Activated T-cell treated with anti-CD3 and anti-CD28 coated beads for 48 hours (primary cell): ENCODE data around the gene RPH3AL.
"Not testable (repeated sequence)": the region's sequence is repeated elsewhere in the genome, so short reads cannot be mapped to it uniquely, and the experiment has no call there.

Experiments used
- DNase-seq: peaks from one replicate; pipeline ENCODE4 v3.0.0-alpha.2; 2020; ENCODE audit warnings: low read depth

Gene RPH3AL

DNA sequence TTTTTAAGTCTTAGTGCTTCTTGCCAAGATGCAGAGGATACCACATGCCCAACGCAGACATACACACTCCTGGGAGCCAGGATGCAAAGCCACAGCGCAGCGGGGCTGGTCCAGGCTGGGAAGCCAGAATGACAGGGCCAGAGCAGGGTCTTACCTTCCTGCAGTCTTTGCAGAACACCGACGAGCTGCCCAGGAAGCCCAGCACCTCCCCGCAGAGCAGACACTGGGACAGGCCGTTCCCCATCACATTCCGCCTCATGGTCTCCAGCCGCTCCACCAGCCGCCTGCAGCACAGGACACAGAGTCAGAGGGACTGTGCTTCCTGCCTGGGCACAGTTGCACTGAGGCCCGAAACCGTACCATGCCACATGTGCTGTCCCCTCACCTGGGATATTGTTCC, 33.3 kb downstream of the RPH3AL start:
- no peak for DNase-seq

DNA sequence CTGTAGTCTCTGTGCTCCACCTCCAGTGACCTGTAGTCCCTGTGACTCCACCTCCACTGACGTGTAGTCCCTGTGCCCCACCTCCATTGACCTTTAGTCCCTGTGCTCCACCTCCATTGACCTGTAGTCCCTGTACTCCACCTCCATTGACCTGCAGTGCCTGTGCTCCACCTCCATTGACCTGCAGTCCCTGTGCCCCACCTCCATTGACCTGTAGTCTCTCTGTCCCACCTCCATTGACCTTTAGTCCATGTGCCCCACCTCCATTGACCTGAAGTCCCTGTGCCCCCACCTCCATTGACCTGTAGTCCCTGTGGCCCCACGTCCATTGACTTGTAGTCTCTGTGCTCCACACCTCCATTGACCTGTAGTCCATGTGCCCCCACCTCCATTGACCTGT, 35.5 kb downstream of the RPH3AL start:
- DNase-seq, result not testable (repeated sequence)

DNA sequence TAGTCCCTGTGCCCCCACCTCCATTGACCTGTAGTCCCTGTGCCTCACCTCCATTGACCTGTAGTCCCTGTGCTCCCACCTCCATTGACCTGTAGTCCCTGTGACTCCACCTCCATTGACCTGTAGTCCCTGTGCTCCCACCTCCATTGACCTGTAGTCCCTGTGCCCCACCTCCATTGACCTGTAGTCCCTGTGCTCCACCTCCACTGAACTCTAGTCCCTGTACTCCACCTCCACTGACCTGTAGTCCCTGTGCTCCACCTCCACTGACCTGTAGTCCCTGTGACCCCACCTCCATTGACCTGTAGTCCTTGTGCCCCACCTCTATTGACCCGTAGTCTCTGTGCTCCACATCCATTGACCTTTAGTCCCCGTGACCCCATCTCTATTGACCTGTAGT, 37.2 kb downstream of the RPH3AL start:
- DNase-seq, result not testable (repeated sequence)

DNA sequence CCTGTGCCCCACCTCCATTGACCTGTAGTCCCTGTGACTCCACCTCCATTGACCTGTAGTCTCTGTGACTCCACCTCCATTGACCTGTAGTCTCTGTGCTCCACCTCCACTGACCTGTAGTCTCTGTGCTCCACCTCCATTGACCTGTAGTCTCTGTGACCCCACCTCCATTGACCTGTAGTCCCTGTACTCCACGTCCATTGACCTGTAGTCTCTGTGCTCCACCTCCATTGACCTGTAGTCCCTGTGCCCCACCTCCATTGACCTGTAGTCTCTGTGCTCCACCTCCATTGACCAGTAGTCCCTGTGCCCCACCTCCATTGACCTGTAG, 38.0 kb downstream of the RPH3AL start:
- DNase-seq, result not testable (repeated sequence)

DNA sequence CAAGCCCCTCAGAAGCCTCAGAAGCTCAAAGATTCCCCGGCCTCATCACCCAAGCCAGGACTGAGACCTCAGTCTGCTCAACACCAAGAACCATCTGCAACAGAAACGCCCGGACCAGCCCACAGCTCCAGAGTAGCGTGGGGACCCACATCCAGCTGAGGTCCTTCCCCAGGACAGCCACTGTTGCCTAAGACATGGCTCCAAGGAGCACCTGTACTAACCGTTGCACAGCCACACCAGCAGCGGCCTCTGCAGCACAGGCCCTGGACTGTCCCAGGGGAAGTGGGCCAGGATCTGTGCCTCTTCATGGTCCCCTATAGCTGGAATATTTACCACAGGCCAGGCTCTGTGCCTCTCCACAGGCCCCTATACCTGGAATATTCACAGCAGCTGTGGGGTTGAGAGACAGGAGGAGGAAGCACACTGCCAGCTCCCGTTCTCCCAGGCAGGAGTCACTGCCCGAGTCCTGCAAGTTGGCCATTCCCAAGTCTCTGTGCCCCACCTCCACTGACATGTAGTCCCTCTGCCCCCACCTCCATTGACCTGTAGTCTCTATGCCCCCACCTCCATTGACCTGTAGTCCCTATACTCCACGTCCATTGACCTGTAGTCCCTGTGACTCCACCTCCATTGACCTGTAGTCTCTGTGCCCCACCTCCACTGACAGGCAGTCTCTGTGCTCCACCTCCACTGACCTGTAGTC, 38.5 kb downstream of the RPH3AL start:
- DNase-seq, result no peak

DNA sequence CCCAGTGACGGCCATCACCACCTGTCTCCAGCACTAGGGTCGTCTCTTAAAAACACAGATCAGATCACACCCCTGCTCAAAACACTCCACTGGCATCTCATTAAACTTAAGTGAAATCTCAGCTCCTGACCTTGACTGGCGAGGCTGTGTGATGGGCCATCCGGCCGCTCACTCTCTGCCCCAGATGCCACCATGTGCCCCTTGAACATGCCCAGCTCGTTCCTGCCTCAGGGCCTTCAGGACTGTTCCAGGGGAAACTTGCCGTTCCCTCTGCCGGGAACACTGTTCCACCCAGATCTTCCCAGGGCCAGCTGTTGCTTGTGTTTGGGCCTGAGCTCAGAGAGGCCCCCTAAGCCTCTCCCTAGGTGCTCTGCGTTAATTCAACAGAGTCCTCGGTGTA, 39.4 kb downstream of the RPH3AL start:
- DNase-seq, result no peak

DNA sequence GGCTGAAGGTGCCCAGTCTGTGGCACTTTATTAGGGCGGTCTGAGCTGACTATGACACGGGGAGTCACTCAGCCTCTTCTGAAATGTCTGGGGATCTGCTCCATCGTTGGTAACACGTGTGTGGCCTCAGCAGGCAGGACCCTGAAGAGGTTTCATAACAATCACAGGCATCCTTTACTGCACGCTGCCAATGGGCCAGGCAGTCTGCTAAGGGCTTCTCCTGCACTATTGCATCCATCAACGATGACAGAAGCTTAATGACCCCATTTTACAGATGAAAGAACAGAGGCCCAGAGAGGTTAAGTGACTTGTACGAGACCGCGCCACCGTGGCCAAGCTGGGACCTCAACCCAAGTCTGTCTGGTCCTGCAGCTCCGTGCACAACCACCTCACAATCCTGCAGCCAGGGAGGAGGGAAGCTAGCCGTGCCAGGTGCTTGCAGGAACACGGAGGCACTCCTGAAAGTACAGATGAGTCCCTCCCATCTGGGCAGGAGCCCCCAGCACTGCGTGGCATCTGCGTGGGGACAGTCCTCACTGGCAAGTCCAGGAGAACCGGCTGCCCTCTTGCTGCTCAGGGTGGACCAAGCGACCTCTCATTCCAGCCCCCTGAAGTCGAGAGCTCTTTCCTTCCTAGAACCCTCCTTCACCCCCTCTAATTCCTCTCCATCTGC, 40.0 kb downstream of the RPH3AL start:
- DNase-seq, result no peak

DNA sequence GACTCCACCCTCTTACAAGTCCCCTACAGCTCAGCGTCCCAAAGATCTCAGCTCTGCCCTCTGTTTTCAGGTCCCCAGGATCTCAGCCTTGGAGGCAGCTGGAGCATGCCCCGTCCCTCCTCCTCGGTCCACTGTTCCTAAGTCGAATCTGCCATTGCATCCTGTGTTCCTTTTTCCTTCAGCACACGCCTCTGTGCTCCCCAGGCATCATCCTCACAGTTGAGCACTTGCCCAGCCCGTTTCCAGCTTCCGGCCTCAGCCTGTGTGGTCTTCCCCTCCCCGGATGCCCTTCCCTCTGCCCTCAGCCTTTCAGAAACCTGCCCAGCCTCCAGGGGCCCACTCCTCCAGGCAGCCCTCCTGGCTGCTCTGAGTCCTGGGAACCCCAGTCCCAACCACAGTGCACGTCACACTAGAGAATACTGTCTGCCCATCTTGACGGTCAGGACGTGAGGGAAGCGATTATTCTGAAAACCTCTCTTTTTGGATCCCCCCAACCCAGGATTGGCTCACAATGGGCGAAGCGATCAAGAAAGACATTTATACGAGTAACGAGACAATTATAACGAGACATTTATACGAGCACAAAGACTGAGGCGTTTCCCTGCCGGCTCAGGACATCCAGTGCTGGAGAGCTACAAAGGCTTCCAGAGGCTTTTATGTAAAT, 41.4 kb downstream of the RPH3AL start:
- DNase-seq, result no peak

DNA sequence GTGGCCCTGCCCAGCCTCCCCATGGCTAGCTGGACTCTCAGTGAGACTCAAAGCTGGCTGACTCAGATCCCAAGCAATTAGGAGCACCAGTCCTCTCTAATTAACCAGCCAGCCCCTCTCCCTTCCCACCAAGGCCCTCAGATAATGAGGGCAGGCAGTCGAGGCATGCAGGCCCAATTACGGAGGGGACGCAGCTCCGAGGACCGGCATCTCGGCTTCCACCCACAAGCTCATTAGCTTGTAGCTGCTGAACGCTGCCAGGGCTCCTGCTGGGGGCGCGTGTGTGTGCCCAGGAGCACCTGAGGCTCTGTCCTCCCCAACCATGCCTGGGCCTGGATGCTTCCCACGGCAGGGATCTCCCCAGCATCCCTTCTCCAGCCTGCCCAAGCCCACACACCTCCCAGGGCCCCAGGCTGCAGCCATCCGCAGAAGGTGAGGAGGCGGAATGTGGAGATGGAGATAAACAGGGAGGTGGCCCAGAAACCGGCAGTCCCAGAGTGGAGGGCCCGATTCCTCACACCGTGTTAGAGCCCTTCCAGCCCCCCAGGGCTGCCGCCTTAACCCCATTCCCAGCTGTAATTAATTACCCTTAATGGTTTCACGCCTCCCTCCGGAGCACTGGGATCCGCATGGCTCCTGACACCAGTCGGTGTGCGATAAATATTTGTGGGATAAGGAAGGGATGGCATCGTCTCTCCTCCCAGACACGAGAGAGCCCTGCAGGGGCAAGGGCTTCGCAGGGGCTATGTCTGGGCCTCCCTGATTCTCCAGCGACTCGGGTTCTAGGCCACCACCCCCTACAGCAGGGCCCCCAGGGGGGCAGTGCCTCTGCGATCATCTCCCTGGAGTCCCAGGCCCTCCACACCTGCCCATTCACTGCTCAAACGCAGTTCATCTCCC, 42.2 kb downstream of the RPH3AL start:
- DNase-seq, result no peak

DNA sequence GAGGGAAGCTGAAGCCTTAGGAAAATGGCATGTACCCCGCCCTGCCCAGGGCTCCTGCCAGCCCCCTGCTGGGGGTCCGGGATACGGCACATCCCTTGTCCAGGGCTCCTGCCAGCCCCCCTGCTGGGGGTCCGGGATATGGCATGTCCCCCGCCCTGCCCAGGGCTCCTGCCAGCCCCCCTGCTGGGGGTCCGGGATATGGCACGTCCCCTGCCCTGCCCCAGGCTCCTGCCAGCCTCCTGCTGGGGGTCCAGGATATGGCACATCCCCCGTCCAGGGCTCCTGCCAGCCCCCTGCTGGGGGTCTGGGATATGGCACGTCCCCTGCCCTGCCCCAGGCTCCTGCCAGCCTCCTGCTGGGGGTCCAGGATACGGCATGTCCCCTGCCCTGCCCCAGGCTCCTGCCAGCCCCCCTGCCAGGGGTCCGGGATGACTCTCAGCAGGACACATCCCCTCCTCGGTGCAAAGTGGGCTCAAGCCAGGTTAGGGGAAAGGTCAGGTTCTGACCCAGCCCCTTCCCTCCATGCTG, 43.2 kb downstream of the RPH3AL start:
- DNase-seq, result peak; percentile 20

DNA sequence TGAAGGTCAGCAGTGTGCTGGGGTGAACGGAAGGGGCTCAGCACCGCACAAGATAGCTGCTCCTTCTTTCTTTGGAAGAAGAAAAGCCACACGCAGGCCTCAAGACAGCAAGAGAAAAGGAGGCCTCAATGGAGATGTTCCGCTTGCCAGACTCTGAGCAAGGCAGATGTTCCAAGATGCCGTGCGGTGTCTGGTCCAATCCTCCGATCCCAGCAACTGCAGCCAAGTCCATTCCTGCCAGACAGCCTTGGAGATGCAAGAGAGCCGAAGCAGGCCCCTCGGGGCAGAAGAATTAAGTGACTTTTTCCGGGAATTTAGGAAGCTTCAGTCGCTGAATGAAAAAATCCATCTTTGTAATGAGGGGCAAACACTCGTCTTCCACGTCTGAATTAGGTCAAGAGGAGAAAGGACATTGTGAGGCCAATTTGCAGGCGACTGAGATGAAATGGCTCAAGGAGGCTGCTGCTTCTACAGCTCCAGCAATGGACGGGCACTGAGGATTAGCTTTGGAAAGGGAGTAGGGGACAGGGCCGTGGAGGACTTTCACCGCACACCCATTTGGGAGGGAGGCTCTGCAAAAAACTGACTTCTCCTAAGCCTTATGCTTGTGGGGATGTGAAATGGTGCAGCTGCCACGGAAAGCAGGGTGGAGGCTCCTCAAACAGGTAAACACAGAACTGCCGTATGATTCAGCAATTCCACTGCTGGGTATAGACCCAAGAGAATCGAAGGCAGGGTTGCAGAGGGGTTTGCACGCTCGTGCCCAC, 44.7 kb downstream of the RPH3AL start:
- no peak for DNase-seq

DNA sequence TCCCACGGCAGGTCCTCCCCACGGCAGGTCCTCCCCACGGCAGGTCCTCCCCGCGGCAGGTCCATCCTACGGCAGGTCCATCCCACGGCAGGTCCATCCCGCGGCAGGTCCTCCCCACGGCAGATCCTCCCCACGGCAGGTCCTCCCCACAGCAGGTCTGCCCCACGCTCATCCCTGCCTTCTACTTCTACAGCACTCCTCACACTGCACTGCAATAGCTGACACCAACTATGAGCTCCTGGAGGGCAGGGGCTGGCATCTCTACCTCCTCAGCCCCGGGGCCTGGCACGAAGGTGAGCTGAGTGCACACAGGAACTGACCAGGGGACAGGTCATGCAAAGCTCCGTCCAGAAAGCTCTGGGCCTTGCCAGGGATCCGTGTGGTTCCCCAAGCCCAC, 45.3 kb downstream of the RPH3AL start:
- DNase-seq, result no peak

DNA sequence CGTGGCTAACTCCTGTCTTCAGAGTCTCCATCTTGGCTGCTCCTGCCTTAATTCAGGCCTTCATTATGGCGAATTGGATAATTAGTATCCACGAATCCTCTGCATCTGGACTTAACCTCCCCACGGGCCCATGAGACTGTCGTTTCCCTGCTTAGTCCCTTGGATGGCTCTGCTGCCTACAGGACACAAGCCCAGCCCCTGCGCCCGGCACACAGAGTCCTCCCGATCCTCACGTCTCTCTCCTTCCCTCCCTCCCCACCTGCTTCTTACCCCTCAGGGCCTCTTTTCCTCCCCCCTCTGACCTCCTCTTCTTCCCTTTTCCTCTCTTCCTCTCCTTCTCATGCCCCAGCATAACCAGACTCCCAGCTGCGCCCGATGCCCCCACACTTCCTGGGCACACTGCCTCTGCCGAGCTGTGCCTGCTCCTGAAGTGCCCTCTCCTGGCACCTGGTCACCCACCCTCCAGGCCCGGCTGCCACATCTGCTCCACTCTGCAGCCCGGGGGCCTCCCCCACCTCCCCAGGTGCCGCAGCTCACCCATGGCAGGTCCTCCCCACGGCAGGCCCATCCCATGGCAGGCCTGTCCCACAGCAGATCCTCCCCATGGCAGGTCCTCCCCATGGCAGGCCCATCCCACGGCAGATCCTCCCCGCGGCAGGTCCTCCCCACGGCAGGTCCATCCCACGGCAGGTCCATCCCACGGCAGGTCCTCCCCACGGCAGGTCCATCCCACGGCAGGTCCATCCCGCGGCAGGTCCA, 45.9 kb downstream of the RPH3AL start:
- no peak for DNase-seq

DNA sequence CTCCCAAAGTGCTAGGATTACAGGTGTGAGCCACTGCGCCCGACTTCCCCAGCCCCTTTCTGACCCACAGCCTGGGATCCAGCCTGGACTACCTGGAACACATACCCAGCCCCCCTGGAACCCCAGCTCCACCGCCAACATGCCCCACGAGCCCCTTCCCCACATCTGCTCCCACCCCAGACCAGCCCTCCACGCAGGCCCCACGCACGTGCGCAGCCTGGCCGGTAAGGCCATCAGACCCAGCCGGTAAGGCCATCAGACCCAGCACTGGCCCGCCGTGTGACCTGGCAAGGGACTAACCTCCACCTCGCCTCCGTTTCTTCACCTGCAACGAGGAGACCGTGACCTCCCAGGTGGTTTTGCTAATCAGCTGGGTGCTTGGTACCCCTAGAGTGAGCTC, 46.5 kb downstream of the RPH3AL start:
- no peak for DNase-seq

DNA sequence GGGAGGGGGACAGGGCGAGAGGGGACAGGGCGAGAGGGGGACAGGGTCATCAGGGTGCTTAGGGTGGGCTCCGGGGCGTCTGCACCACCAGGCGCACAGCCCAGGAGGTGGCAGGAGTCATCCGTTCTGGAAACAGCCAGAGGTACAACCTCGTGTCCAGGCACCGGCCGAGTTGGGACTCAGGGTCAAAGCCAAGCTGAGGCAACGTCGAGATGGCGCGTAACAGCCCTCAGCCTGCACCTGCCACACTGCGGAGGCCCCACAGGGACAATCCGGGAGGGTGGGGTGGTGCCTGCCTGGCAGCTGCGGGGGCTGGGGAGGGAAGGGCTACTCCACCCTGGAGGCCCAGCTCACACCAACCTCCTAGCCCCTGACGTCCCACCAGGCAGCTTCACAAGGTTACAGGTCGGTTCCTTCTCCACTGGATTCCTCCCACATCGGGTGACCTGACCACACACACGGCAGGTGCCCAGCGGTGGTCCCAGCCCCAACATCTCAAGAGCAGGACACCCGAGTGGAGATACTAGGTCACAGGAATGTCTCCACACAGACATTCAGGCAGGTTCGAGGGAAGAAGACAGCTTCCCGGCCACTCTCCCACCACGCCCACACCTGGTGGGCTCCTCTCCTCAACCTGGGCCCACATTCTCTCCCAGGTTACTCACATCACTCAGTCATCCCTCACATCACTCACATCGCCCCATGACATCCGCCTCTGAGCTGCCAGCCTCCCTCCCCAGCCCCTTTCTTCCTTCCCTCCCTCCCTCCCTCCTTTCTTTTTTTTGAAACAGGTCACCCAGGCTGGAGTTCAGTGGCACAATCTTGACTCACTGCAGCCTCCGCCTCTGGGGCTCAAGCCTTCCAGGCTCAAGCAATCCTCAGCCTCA, 47.3 kb downstream of the RPH3AL start:
- DNase-seq, result no peak

DNA sequence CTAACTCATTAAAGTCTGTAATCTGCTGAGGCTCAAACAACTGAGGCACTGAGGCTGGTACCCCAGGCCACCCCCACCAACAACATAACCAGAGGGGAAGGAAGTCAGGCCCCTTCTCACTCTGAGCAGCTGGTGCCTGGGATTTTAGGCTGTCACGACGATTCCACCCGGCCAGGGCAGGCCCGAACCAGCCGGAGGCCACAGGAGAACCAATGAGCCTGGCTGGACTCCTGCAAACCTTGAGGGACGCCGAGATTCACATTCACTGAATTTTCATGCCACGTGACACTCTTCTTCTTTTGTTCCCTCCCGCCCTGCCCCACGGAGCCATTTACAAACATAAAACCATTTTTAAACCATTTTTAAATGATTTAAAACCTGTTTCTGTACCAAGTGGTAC, 48.1 kb downstream of the RPH3AL start:
- DNase-seq, result no peak

DNA sequence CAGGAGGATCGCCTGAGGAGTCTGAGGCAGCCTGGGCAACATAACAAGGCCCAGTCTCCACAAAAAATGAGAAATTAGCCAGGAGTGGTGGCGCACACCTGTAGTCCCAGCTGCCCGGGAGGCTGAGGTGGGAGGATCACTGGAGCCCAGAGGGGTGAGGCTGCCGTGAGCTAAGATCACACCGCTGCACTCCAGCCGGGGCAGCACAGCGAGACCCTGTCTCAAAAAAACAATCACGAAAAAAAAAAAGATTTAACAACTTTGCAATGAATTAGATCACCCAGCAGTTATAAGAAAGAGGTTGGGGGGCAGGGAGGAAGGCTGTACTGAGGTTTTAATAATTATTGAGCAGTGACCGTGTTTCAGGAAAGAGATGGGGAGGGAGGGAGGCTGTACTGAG, 49.4 kb downstream of the RPH3AL start:
- DNase-seq, result no peak

DNA sequence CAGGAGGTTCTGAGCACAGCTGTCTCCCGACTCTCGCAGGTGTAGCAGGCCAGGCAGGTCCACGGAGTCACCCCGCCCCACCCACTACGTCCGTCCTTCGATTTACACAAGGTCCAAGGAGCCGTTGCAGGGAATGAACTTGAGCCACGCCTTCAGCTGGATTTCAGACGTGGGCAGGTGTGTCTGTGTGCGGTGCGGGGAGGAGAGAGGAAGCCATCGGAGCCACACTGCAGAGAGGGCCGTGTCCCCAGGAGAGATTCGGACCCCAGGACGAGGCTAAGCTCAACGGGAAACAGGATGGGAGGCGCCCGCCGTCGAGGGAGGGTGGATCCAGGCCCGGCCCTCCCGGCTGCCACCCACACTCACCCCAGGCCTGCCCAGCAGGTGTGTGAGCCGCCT, 50.3 kb downstream of the RPH3AL start:
- no peak for DNase-seq

DNA sequence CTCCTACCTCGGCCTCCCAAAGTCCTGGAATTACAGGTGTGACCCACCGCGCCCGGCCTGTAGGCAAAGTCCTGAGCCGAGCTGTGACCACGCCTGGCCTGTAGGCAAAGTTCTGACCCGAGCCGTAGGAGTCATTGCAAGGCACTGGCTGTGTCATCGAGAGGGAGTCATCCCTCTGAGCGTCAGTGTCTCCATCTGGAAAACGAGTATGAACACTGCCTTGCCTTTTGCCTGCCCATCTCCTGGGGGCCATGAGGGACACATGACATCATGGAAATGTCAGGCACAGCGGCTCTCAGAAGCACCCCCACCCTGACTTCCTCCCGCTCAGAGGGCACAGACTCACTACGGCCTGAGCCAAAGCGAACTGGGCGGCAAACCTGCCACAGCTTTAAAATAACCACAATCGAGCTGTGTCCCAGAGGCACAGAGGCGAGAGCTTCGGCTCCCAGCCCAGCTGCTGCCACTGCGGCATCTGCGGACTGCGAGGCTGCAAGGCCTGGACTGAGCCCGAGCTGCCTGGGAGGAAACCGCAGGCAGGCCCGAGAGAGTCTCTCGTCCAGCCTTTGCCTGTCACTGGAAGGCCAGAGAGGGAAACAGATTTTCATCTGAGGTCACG, 50.8 kb downstream of the RPH3AL start:
- no peak for DNase-seq
